Measurements from ENCODE around the gene LRRC27.
"Not testable (repeated sequence)": the region's sequence is repeated elsewhere in the genome, so short reads cannot be mapped to it uniquely, and the experiment has no call there.

The LRRC27 gene

GRCh38 chr10:132316133-132316532 is 15.9 kb upstream of the LRRC27 start:
- no peak for DNase-seq

DNA sequence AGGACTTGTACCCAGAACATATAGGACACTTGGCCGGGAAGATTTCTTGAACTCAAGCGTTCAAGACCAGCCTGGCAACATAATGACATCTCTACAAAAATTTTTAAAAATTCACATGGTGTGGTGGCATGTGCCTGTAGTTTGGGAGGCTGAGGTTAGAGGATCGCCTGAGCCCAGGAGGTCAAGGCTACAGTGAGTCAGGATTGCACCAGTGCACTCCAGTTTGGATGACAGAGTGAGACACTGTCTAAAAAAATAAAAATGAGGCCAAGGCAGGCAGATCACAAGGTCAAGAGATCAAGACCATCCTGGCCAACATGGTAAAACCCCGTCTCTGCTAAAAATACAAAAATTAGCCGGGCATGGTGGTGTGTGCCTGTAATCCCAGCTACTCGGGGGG is 14.5 kb upstream of the LRRC27 start:
- DNase-seq: not testable (repeated sequence)

DNA sequence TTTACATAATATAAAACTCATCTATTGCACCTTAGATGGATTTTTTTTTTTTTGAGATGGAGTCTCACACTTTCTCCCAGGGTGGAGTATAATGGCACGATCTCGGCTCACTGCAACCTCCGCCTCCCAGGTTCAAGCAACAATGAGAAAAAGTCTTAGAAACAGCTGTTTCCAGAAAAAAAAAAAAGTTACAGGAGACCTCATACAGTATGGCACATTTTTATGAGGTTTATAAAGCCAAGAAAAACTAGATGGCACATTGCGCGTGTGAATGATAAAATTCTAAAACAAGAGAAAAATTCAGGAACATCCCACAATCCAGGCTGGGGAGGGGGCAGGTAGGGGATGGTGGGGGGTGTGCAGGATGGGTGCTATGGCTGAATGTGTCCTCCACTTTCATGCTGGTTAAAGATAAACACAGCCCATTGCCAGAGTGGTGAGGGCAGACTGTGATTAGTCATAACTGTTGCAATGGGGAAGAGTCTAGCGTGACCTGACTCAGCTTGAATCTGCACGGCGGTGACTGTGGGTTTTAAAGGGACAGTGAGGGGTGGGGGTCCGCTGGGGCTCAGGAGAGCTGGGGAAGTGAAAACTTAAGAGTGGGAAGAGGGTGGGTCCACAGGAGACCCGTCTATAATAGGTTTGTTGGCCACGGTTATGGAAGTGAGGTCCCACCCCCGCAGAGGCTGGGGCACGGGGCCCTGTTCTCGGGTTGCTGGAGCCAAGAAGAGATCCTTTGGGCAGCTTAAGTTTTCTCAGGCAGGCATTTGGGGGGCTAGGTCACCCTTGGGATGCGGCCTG is 11.9 kb upstream of the LRRC27 start:
- no peak for DNase-seq

- no peak for DNase-seq
These were observed 11.1 kb upstream of the LRRC27 start for GRCh38 chr10:132320654-132321469.

GRCh38 chr10:132321726-132322125 is 10.3 kb upstream of the LRRC27 start:
- DNase-seq: no peak

DNA sequence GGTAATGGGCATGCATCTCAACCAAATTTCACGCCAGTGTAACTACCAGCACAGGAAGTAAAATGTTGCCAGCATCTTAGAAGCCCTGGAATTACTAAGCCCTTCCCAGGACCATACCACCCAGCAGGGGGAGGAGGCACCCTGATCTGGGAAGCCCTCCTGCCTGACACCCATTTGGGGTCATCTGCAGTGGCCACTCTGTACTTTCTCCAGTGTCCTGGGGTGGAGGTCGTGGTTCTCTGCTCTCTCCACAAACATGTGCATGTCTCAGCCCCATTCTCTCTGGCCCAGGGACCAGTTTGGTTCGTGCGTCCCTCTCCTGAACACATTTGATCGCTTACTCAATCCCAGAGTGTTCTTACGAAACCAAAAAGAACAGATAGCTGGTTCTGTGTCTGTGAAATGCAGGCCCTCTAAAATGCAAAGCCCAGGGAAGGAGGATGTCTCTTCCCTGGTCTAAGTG is 9.4 kb upstream of the LRRC27 start:
- DNase-seq: no peak

DNA sequence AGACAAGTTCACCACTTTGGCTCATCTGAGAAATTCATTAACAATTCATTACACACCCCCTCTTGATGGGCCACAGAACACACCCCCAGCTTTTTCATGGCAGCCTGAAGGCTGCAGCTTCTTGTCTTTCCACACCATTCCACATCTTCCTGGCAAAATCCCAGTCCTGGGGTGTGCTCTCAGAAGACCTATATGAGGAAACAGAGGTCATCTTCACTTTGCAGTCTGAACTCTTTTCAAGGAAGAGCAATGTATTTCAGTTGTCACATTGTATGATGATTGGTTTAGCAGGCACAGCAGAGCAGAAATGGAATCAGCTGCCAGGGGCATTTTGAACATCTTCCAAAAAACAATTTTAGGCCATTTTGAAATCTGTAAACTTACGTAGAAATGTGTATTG is 7.8 kb upstream of the LRRC27 start:
- DNase-seq: no peak

- DNase-seq: no peak
These were observed 5.6 kb upstream of the LRRC27 start for GRCh38 chr10:132326344-132326889.

- no peak for DNase-seq
These were observed 5.1 kb upstream of the LRRC27 start for GRCh38 chr10:132326925-132327324.

DNA sequence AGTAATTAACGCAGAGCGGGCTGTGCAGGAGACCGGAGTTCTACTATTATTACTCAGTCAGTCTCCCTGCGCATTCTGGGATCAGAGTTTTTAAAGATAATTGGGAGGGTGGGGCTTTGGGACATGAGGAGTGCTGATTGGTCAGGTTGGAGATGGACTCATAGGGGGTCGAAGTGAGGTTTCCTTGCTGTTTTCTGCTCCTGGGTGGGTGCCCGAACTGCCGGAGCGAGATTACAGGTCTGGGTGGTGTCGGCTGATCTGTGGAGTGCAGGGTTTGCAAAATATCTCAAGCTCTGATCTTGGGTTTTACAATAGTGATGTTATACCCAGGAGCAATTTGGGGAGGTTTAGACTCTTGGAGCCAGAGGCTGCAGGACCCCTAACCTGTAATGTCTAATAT is 3.9 kb upstream of the LRRC27 start:
- no peak for DNase-seq

DNA sequence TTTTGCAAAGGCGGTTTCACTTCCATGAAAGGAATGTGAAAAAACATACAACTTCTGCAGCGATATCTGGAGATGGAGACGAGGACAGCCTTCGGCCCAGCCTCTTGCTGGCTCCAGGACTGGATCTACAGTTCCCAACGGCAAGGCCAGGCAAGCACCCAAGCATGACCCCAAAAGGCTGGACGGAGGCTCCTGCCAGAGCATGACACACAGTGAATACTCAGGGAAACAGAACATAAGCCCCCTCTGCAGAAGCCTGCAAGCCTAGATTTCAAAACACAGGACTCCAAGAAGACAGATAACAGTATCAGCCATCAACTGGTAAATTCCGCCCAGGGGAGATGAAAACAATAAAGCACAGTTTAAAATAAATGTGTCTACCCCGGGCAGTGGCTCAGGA is 3.3 kb upstream of the LRRC27 start:
- DNase-seq: no peak

- DNase-seq: no peak
These were observed 2.2 kb upstream of the LRRC27 start for GRCh38 chr10:132329565-132330485.

GRCh38 chr10:132330486-132330833 is 1.5 kb upstream of the LRRC27 start:
- no peak for DNase-seq

DNA sequence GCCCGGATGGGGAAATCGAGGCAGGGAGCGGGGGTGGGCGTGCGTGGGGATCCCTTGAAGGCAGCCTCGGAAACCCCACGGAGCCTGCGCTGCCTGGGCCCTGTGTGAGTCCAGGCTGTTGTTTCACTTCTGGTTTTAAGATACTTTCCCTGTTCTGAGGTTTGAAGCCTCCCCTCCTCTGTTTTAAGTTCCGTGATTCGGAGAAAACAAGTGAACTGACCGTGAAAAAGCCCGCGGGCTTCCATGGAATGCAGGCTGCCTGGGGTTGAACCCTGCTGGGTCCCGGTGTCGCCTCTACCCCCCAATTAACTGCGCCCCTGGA is 401 bp downstream of the LRRC27 start:
- no peak for DNase-seq

- DNase-seq: no peak
These were observed 1.4 kb downstream of the LRRC27 start for GRCh38 chr10:132333386-132333785.

DNA sequence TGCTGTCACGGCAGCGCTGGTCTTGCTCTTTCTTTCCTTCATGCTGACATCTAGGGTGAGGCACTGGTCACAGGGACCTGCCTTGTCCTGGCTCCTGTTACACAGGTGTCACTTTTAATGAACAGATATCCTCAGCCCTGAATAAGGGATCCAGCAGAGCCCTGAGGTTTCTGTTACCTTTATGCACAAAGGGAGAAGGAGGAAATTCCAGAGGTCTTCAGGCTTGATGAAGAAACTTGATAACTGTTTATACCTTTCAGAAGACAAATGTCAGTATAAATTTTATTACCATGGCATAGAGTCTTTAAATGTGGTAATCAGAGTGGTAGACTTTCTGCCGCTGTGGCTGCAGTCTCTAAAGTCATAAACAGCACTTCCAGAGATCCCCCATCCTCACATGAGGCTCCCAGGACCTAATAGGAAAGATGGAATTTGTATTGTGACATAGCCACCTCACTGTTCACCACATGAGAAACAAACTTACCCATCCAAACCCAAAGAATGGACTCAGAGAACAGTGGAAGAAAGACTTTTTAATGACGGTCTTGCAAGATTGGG is 2.7 kb downstream of the LRRC27 start:
- DNase-seq: no peak

DNA sequence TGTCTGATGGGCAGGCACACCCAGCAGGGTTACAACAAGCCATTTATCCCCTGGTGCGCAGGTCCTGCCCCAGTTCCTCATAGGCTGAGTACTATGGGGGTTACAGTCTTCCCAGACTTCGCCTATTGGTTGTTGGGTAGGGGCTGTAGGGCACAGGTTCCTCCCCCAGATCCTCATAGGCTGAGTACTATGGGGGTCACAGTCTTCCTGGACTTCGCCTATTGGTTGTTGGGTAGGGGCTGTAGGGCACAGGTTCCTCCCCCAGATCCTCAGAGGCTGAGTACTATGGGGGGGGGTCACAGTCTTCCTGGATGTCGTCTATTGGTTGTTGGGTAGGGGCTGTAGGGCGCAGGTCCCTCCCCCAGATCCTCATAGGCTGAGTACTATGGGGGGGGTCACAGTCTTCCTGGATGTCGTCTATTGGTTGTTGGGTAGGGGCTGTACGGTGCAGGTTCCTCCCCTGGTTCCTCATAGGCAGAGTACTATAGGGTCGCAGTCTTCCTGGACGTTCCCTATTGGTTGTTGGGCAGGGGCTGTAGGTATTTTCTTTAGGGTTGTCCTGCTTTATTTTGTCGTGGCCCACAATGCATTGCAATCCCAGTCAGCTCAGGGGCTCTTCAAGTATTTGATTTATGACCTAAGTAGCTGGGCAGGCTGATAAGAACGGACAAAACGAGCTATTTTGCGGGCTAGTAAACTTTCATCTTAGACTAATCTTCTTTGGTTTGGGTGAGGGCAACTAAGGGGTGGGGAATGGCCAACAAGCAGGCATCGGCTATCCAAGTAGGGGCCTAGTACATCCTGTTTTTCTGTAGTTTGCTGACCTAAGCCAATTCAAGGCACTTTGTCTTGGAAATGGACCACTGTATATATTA is 3.4 kb downstream of the LRRC27 start:
- no peak for DNase-seq

DNA sequence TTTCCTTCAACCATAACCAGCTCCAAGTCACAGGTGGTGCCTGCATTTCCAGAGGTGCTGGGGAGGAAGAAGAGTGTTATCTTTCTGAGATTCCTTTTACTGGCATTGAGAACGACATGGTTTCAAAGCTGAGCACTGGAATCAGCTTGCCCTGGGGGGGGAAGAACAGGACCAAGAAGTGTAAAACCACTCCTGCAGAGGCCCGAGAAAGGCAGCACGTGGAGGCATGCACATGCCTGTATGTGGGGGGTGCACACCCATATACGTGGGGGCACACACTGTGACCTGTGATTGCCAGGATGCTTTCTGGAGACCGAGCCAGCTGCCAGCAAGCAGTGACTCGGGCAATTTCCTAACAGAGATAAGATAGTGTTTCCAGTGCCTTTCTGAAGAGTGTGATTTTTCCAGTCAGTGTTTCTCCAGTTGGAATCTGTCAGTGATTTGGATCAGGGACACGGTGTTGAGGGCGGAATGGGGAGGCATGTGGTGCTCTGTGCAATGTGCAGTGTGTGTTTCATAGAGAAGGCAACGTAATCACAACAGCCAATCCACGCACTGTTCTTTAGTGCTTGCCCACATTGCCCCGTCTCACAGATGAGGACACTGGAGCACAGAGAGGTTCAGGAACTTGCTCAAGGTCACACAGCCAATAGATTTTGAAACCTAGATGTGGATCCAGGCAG is 4.2 kb downstream of the LRRC27 start:
- DNase-seq: no peak

GRCh38 chr10:132336919-132337407 is 5.0 kb downstream of the LRRC27 start:
- no peak for DNase-seq

GRCh38 chr10:132337854-132338253 is 5.9 kb downstream of the LRRC27 start:
- not testable (repeated sequence) for DNase-seq

DNA sequence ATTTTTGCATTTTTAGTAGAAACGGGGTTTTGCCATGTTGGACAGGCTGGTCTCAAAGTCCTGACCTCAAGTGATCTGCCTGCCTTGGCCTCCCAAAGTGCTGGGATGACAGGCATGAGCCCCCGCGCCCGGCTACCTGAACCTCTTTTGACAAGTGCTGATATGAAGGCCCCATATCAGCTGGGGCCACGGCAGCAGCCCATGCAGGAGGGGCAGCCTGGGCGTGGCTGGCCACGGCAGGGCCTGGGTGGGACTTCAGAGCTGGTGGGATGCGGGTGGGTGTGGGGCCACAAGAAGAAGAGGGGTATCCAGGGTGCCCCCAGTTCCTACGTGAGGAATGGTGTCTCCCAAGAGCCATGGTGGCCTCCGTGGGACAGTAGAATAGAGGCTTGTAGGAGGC is 6.9 kb downstream of the LRRC27 start:
- no peak for DNase-seq

Data from activated CD8-positive, alpha-beta memory T cell treated with anti-CD3 and anti-CD28 coated beads, Interleukin-2, amount 50 U/mL, for 48 hours (primary cell).